D721Med (cell line): Measurements from ENCODE around the gene EIF3L.

Experiments
- DNase-seq: peaks from one replicate; pipeline ENCODE4 v3.0.0; 2011; ENCODE audit warnings: low spot score; ENCODE audit not compliant: insufficient read length
- FAIRE-seq: peaks from 2 replicates; lab custom pipeline; 2011; peaks lifted over from hg19 to GRCh38; lab: Jason Lieb, UNC
- TF ChIP-seq, protein P1 (sequence below): IDR thresholded peaks from 2 replicates; pipeline ENCODE4 v1.5.1; 2012; ENCODE audit warnings: mild to moderate bottlenecking, control low read depth; ENCODE audit not compliant: insufficient read depth; ENCODE audit errors: missing control alignments

EIF3L gene

DNA sequence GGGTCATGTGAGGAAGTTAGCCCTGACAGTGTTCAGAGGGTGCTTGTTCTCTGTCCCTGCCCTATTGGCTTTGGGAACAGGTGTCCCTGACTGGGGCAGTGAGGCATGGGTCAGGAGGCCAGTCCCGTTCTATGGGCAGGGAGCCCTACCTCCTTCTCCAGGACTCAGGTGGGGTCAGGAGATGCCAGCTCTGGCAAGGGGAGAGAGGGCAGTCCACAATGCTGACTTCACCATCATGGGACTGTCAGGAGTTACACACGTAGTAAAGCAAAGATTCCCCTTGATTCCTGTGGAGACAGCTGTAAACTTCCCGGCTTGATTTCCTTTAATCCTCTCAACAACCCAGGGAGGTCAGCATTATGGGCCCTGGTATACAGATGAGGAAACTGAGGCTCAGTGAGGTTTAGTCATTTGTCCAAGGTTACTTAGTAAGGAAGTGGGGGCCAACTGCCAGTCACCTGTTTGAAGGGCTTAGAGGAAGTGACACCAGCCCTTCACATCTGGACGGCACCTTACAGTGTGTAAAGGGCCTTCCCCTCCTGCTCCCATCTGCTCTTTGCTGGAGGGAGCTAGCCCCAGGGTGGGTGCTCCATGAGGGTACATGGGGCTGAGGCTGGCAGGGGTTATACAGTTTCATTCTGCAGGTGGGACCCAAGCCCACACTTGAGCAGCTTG is 68.8 kb downstream of the EIF3L start:
- TF ChIP-seq, protein P1, sequence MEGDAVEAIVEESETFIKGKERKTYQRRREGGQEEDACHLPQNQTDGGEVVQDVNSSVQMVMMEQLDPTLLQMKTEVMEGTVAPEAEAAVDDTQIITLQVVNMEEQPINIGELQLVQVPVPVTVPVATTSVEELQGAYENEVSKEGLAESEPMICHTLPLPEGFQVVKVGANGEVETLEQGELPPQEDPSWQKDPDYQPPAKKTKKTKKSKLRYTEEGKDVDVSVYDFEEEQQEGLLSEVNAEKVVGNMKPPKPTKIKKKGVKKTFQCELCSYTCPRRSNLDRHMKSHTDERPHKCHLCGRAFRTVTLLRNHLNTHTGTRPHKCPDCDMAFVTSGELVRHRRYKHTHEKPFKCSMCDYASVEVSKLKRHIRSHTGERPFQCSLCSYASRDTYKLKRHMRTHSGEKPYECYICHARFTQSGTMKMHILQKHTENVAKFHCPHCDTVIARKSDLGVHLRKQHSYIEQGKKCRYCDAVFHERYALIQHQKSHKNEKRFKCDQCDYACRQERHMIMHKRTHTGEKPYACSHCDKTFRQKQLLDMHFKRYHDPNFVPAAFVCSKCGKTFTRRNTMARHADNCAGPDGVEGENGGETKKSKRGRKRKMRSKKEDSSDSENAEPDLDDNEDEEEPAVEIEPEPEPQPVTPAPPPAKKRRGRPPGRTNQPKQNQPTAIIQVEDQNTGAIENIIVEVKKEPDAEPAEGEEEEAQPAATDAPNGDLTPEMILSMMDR, result no peak
- DNase-seq (no peak), FAIRE-seq (no peak)

DNA sequence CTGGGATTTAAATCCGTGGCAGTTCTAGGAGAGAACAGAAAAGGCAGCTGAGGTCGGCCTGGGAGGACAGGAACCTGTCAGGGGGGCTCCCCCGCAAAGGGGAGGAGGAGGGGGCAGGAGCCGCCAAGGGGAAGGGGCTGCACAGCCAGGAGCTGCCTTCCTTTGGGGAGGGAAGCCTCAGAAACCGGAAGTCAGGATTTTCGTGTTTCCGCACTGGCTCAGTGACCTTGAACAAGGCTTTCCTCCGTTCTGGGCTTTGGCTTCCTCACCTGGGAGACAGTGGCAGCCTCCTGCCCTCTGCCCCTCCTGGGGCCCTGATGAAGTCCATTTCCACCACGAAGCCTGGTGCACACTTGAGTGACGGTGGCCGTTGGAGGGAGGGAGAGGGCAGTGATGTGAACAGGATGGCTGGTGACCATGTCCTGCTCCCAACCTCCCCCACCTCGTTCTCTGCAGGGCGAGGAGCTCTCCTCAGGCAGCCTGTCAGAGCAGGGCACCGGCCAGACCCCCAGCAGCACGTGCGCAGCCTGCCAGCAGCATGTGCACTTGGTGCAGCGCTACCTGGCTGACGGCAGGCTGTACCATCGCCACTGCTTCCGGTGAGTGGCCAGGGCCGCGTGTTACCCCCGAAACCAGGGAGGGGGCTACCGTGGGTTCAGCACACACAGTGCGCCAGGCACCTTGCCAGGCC is 69.5 kb downstream of the EIF3L start:
- no peak for DNase-seq
- FAIRE-seq, result no peak
- TF ChIP-seq, protein P1, result no peak

DNA sequence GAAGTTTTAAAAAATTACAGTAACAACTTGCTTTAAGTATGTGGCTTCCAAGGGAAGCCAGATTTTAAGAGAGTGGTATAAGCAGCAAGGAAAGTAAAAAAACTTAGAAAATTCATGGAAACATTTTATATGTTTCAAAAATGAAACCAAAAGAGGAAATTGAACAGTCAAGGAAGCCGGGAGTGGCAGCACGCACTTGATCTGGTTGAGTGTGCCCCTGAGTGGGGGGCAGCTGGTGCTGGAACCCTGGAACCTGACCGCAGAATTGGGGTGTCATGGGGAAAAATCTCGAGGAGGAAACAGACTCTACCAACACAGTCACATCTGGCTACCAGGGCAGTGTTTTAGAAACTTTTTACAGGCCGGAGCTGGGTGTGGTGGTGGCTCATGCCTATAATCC is 70.9 kb downstream of the EIF3L start:
- FAIRE-seq, result no peak

DNA sequence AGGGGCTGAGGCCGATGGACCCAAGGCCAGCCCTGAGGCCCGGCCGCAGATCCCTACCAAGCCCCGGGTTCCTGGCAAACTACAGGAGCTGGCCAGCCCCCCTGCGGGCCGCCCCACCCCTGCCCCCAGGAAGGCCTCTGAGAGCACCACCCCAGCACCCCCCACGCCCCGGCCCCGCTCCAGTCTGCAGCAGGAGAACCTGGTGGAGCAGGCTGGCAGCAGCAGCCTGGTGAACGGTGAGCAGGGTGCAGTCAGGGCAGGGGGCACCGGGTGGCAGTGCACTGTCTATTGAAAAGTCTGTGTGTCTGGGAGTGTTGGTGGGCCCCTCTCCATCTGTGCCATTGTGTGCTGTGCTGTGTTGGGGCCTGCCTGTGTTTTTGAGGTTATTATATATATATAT is 73.0 kb downstream of the EIF3L start:
- TF ChIP-seq, protein P1, result no peak
- no peak for DNase-seq
- FAIRE-seq, result no peak

More for the DNA sequence above, 70.9 kb downstream of the EIF3L start:
- DNase-seq, result no peak
- TF ChIP-seq, protein P1, result no peak

DNA sequence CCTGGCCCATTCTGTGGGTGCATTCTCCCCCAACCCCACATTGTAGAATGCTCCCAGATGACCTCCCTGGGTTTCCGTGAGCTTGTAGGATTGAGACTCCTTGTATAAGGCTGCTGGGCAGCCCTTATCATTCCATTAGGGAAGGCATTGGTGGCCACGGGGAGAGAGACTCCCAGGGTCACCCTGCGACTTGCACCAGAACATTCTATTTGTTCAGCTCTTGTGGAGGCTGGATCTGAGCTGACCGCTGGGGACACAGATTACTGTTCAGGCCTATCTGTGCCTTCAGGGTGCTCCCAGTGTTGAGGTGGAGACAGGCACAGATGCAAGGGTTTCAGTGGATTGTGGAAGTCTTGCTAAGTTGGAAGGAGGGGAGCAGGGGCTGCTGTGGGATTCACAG is 74.7 kb downstream of the EIF3L start:
- TF ChIP-seq, protein P1, result no peak
- DNase-seq (no peak), FAIRE-seq (no peak)

DNA sequence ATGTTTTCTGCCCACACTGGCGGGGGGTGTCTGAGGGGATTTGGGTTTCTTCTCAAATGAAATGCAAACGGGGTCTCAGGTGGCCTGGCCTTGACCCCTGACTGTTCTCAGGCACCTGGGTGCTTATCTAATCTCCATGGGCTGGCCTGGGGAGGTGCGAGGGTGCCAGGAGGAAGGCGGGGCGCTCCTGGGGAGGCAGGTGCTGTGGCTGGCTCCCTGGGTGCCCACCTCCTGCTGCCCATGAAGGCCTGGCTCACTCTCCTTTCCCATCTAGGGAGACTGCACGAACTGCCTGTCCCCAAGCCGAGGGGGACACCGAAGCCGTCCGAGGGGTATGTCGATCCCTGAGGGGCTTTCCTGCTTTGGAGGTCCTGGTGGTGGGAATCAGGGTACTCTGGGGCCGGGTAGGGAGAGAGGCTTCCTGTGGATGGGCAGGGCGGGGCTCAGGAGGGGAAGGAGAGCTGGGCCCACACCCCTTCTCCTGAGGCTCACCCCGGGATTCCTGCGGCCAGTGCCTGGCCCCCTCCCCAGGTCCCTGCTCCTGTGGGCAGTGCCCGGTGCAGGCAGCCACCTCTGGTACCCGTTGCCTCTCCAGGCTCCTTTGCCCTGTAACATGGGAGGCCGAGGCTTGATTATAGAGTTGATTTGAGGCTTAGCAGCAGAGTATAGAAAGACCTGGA is 75.3 kb downstream of the EIF3L start:
- FAIRE-seq, result no peak
- TF ChIP-seq, protein P1, result no peak
- DNase-seq, result no peak
